KOPT-K1 (cell line): ENCODE measurements around the gene UPP1.
"Not testable (repeated sequence)": the region's sequence is repeated elsewhere in the genome, so short reads cannot be mapped to it uniquely, and the experiment has no call there.

Experiments used
- H3K27ac ChIP-seq: fragments of 200-600 bp; sonication (generic); 2 replicates; pipeline ENCODE4 v1.5.1; 2016; ENCODE audit warnings: antibody characterized with exemption, mild to moderate bottlenecking, low read depth, low read length; ENCODE audit not compliant: poor library complexity, severe bottlenecking
- H3K36me3 ChIP-seq: fragments of 200-600 bp; sonication (generic); 2 replicates; pipeline ENCODE4 v1.5.1; 2017; ENCODE audit warnings: antibody characterized with exemption, mild to moderate bottlenecking, low read length, moderate library complexity; ENCODE audit not compliant: insufficient read depth
- H3K9me3 ChIP-seq: fragments of 200-600 bp; sonication (generic); 2 replicates; pipeline ENCODE4 v1.5.1; 2017; ENCODE audit warnings: antibody characterized with exemption, low read length, mild to moderate bottlenecking; ENCODE audit not compliant: insufficient read depth, poor library complexity, severe bottlenecking

Gene UPP1

GRCh38 chr7:48074204-48074654 lies 14.8 kb upstream of the UPP1 start:
- Histone ChIP-seq H3K36me3 (no peaks in the 10 kb centered on the region), H3K9me3 (peaks cover 4% of the 10 kb centered on the region), H3K27ac (no peak overlapping the region)

- Histone ChIP-seq H3K36me3 (no peaks in the 10 kb centered on the region), H3K27ac (no peak overlapping the region), H3K9me3 (no peaks in the 10 kb centered on the region)
Observed at GRCh38 chr7:48077423-48077822, 11.6 kb upstream of the UPP1 start.

GRCh38 chr7:48078470-48078869 lies 10.6 kb upstream of the UPP1 start:
- Histone ChIP-seq H3K27ac (no peak overlapping the region), H3K36me3 (no peaks in the 10 kb centered on the region), H3K9me3 (no peaks in the 10 kb centered on the region)

GRCh38 chr7:48082378-48082777 lies 6.7 kb upstream of the UPP1 start:
- not testable (repeated sequence) for H3K9me3 ChIP-seq, H3K27ac ChIP-seq, H3K36me3 ChIP-seq

- Histone ChIP-seq H3K9me3 (no peaks in the 10 kb centered on the region), H3K27ac (no peak overlapping the region), H3K36me3 (no peaks in the 10 kb centered on the region)
Observed at GRCh38 chr7:48083114-48083830, 5.8 kb upstream of the UPP1 start.

- Histone ChIP-seq H3K9me3 (peaks cover 14% of the 10 kb centered on the region), H3K27ac (no peak overlapping the region), H3K36me3 (no peaks in the 10 kb centered on the region)
Observed at GRCh38 chr7:48084727-48085432, 4.2 kb upstream of the UPP1 start.

- no peak overlapping the region for H3K27ac ChIP-seq
- H3K36me3 ChIP-seq: no peaks in the 10 kb centered on the region
Observed at GRCh38 chr7:48085433-48085791, 3.7 kb upstream of the UPP1 start.

GRCh38 chr7:48085942-48086341 lies 3.1 kb upstream of the UPP1 start:
- no peak overlapping the region for H3K27ac ChIP-seq
- H3K9me3 ChIP-seq: peaks cover 14% of the 10 kb centered on the region
- H3K36me3 ChIP-seq: no peaks in the 10 kb centered on the region

More at GRCh38 chr7:48085433-48085791, 3.7 kb upstream of the UPP1 start:
- H3K9me3 ChIP-seq: peaks cover 14% of the 10 kb centered on the region

GRCh38 chr7:48087349-48087748 lies 1.7 kb upstream of the UPP1 start:
- H3K36me3 ChIP-seq: no peaks in the 10 kb centered on the region
- no peak overlapping the region for H3K27ac ChIP-seq
- H3K9me3 ChIP-seq: peaks cover 14% of the 10 kb centered on the region

- peaks cover 14% of the 10 kb centered on the region for H3K9me3 ChIP-seq
- no peaks in the 10 kb centered on the region for H3K36me3 ChIP-seq
- H3K27ac ChIP-seq: peak overlapping the region; percentile 22
Observed at GRCh38 chr7:48088559-48089045, 463 bp upstream of the UPP1 start.

GRCh38 chr7:48090095-48090805 lies 1.2 kb downstream of the UPP1 start:
- Histone ChIP-seq H3K27ac (no peak overlapping the region), H3K9me3 (peaks cover 14% of the 10 kb centered on the region), H3K36me3 (no peaks in the 10 kb centered on the region)

GRCh38 chr7:48091506-48092433 lies 2.7 kb downstream of the UPP1 start:
- no peak overlapping the region for H3K27ac ChIP-seq
- peaks cover 14% of the 10 kb centered on the region for H3K9me3 ChIP-seq
- no peaks in the 10 kb centered on the region for H3K36me3 ChIP-seq

GRCh38 chr7:48094861-48095293 lies 5.8 kb downstream of the UPP1 start:
- Histone ChIP-seq H3K9me3 (no peaks in the 10 kb centered on the region), H3K36me3 (no peaks in the 10 kb centered on the region), H3K27ac (no peak overlapping the region)

- H3K36me3 ChIP-seq: no peaks in the 10 kb centered on the region
- H3K27ac ChIP-seq: no peak overlapping the region
- no peaks in the 10 kb centered on the region for H3K9me3 ChIP-seq
Observed at GRCh38 chr7:48096273-48096672, 7.2 kb downstream of the UPP1 start.
